ENCODE results near the gene RAB4A. TPM values are rescaled to one million over a fixed set of nuclear protein-coding genes. Genes with fewer than 3 reads are reported as not detected.

RAB4A gene
- total RNA-seq, 2 experiments from 2014 or later: 17.5 to 27.9 TPM

DNA sequence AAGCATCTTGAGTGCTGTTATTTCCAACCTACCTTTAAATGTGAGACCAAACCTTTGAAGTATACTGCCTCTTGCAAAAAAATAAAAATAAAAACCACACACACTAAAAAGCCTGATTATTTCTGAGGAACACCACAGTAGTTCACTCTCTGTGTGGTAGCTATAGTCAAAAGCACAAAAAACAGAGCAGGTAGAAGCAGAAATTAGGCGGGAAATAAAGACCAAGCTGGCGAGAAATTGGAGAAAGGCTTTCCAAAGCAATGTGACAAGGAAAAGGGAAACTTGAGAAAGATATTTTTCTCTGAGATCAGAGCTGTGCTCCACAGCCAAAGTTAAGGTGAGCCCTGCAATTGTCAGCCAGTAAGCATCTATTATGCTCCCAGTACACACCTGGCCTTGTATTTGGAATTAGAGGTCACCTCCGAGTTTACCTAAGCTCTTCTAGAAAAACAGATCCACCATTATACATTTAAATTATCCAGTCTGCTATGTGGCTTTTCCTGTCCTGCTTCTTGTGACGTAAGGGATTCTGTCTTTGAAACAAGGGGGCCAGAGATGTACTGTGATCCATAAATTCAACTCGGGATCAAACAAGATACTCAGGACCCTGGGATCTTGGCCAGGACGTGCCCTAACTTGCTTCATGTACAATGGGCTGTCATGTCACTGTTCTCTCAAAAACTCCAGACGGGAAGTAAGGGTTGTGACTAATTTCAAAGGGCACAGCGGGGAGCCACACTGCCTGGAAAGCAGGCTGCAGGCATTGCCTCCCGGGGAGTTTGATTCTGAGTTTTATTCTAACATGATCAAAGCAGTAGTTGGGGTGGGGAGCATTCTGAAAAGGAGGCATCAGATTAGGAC is 39.8 kb upstream of the RAB4A start:
- intact Hi-C loops (cut with micrococcal nuclease; ENCODE audit: unreplicated experiment): no loop called here
- Histone ChIP-seq H2AFZ (ENCODE audit: low read length) (no peak overlapping the region), H3K4me1 (ENCODE audit: insufficient read depth, low read length, poor library complexity, severe bottlenecking) (no peaks in the 10 kb centered on the region), H3K79me2 (ENCODE audit: insufficient read depth, low read depth, low read length) (no peaks in the 10 kb centered on the region), H3K4me2 (ENCODE audit: low read length) (no peak overlapping the region), H3K36me3 (ENCODE audit: insufficient read depth, low read length) (no peaks in the 10 kb centered on the region), H3K27ac (ENCODE audit: low read depth, low read length, poor library complexity, severe bottlenecking) (no peak overlapping the region), H3K9me3 (ENCODE audit: low read length) (no peaks in the 10 kb centered on the region), H3K4me3 (ENCODE audit: low read depth, low read length, poor library complexity, severe bottlenecking) (no peak overlapping the region), H3K9me2 (ENCODE audit: insufficient read depth, low read length) (no peaks in the 10 kb centered on the region), H4K20me1 (ENCODE audit: insufficient read depth, low read length) (no peaks in the 10 kb centered on the region)
- ChIA-PET POLR2A (no interaction called here), CTCF (ENCODE audit: unreplicated experiment) (no interaction called here)
- no TSS peak for BruUV-seq (replicated peaks)
- DNase-seq (ENCODE audit: low spot score): no peak
- TF ChIP-seq EZH2phosphoT487 (IDR thresholded peaks at IDR 0.05; ENCODE audit: borderline replicate concordance, low read depth, low read length): no peak
- TF ChIP-seq, protein P1, sequence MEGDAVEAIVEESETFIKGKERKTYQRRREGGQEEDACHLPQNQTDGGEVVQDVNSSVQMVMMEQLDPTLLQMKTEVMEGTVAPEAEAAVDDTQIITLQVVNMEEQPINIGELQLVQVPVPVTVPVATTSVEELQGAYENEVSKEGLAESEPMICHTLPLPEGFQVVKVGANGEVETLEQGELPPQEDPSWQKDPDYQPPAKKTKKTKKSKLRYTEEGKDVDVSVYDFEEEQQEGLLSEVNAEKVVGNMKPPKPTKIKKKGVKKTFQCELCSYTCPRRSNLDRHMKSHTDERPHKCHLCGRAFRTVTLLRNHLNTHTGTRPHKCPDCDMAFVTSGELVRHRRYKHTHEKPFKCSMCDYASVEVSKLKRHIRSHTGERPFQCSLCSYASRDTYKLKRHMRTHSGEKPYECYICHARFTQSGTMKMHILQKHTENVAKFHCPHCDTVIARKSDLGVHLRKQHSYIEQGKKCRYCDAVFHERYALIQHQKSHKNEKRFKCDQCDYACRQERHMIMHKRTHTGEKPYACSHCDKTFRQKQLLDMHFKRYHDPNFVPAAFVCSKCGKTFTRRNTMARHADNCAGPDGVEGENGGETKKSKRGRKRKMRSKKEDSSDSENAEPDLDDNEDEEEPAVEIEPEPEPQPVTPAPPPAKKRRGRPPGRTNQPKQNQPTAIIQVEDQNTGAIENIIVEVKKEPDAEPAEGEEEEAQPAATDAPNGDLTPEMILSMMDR (conservative IDR thresholded peaks at IDR 0.05; ENCODE audit: low read length): no peak

DNA sequence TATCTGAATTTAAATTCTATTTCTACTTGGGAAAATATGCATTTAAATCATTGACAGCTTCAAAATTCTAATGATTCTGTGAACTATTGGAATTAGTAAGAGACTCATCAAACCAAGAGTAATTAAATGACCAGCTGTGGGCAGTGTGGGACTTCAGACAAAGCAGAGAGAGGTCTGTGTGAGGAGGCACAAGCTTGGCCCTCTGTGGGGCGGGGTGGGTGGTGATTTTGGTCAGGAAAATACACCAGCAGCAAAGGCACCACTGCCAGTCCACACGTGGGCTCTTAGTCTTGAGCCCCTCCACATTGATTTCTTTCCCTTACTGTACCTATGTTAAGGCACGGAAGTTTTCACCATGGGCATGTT is 39.2 kb upstream of the RAB4A start:
- intact Hi-C loops (cut with micrococcal nuclease; ENCODE audit: unreplicated experiment): no loop called here
- Histone ChIP-seq H3K79me2 (ENCODE audit: insufficient read depth, low read depth, low read length) (no peaks in the 10 kb centered on the region), H3K4me3 (ENCODE audit: low read depth, low read length, poor library complexity, severe bottlenecking) (no peak overlapping the region), H4K20me1 (ENCODE audit: insufficient read depth, low read length) (no peaks in the 10 kb centered on the region), H3K4me2 (ENCODE audit: low read length) (no peak overlapping the region), H2AFZ (ENCODE audit: low read length) (no peak overlapping the region), H3K36me3 (ENCODE audit: insufficient read depth, low read length) (no peaks in the 10 kb centered on the region), H3K9me2 (ENCODE audit: insufficient read depth, low read length) (no peaks in the 10 kb centered on the region), H3K9me3 (ENCODE audit: low read length) (no peaks in the 10 kb centered on the region), H3K4me1 (ENCODE audit: insufficient read depth, low read length, poor library complexity, severe bottlenecking) (no peaks in the 10 kb centered on the region), H3K27ac (ENCODE audit: low read depth, low read length, poor library complexity, severe bottlenecking) (no peak overlapping the region)
- DNase-seq (ENCODE audit: low spot score): no peak
- CTCF ChIA-PET (ENCODE audit: unreplicated experiment): no interaction called here
- no peak for TF ChIP-seq EZH2phosphoT487 (IDR thresholded peaks at IDR 0.05; ENCODE audit: borderline replicate concordance, low read depth, low read length)
- TF ChIP-seq, protein P1 (conservative IDR thresholded peaks at IDR 0.05; ENCODE audit: low read length): 0 out of 2 replicates have a peak, but pooled peaks have one; percentile 11
- BruUV-seq (replicated peaks): no TSS peak
- POLR2A ChIA-PET: no interaction called here

DNA sequence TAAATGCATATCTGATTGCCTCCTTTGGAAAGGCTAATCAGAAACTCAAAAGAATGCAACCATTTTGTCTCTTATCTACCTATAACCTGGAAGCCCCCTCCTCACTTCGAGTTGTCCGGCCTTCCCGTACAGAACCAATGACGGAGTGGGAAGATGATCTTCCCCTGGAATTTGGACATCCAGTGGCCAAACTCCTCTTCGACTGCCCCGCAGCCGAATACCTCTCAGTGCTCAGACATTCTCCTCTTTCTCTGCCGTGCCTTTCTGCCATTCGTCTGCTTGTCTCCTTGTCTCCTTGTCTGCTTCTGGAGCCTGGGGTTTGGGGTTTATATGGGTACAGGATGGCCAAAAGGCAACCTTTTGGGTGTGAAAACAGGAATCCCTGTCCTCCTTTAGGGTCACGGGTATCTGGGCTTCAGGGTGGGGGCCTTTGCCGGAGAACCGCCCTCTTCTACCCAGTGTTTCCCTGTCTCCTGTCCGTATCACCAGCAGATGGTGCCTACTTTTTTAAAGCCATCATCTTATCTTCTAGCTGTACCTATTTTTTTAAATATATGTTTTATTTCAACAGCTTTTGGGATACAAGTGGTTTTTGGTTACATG is 35.9 kb upstream of the RAB4A start:
- TF ChIP-seq, protein P1 (conservative IDR thresholded peaks at IDR 0.05; ENCODE audit: low read length): no peak
- TF ChIP-seq EZH2phosphoT487 (IDR thresholded peaks at IDR 0.05; ENCODE audit: borderline replicate concordance, low read depth, low read length): no peak
- no peak overlapping the region for H3K27ac ChIP-seq (ENCODE audit: low read depth, low read length, poor library complexity, severe bottlenecking)
- H2AFZ ChIP-seq (ENCODE audit: low read length): no peak overlapping the region
- POLR2A ChIA-PET: no interaction called here
- no peak overlapping the region for H3K4me3 ChIP-seq (ENCODE audit: low read depth, low read length, poor library complexity, severe bottlenecking)
- intact Hi-C loops (cut with micrococcal nuclease; ENCODE audit: unreplicated experiment): no loop called here
- BruUV-seq (replicated peaks): no TSS peak
- no peaks in the 10 kb centered on the region for H3K9me2 ChIP-seq (ENCODE audit: insufficient read depth, low read length)
- no peak for DNase-seq (ENCODE audit: low spot score)
- no peaks in the 10 kb centered on the region for H4K20me1 ChIP-seq (ENCODE audit: insufficient read depth, low read length)
- H3K36me3 ChIP-seq (ENCODE audit: insufficient read depth, low read length): no peaks in the 10 kb centered on the region
- no peak overlapping the region for H3K4me2 ChIP-seq (ENCODE audit: low read length)
- no peaks in the 10 kb centered on the region for H3K4me1 ChIP-seq (ENCODE audit: insufficient read depth, low read length, poor library complexity, severe bottlenecking)
- CTCF ChIA-PET (ENCODE audit: unreplicated experiment): no interaction called here
- no peaks in the 10 kb centered on the region for H3K9me3 ChIP-seq (ENCODE audit: low read length)
- H3K79me2 ChIP-seq (ENCODE audit: insufficient read depth, low read depth, low read length): no peaks in the 10 kb centered on the region

Data from OCI-LY7 (cell line).